H1 (cell line): ENCODE measurements around the gene DCAF17. TPM values are rescaled to one million over a fixed set of nuclear protein-coding genes. Genes with fewer than 3 reads are reported as not detected.
A peak's percentile ranks its signal among the peaks of the same experiment; 100 is the strongest.

ENCODE experiments used
- ASH2L ChIP-seq: fragments of 200-600, 300-600 bp; sonication (generic); IDR thresholded peaks from one replicate; pipeline ENCODE4 v1.7.1; 2017; ENCODE audit warnings: low read length
- BACH1 ChIP-seq: IDR thresholded peaks from 2 replicates; pipeline ENCODE4 v1.6.1; 2012; ENCODE audit warnings: low read length, improper control_type of control experiment
- CHD1 ChIP-seq: IDR thresholded peaks from 2 replicates; pipeline ENCODE4 v1.6.1; 2012; ENCODE audit warnings: low read depth, low read length, improper control_type of control experiment
- CHD2 ChIP-seq: IDR thresholded peaks from 2 replicates; pipeline ENCODE4 v1.6.1; 2012; ENCODE audit warnings: low read length, improper control_type of control experiment
- CREB1 ChIP-seq: IDR thresholded peaks from 2 replicates; pipeline ENCODE4 v1.6.1; 2012; ENCODE audit warnings: inconsistent platforms
- EP300 ChIP-seq, 2 experiments: IDR thresholded peaks; 1 replicate in 1 of 2; 2 replicates in 1 of 2; pipeline ENCODE4 v1.6.1; 2011 to 2012; ENCODE audit warnings: low read depth in 2 of 2, low read length in 2 of 2, mild to moderate bottlenecking in 2 of 2, borderline replicate concordance in 1 of 2, inconsistent platforms in 1 of 2, moderate library complexity in 1 of 2
- GABPA ChIP-seq: IDR thresholded peaks from 2 replicates; pipeline ENCODE4 v1.6.1; 2011; ENCODE audit warnings: mild to moderate bottlenecking, low read length, moderate library complexity, borderline replicate concordance; ENCODE audit not compliant: insufficient read depth
- HDAC2 ChIP-seq, 2 experiments: fragments of 300-600 bp in 1 of 2; sonication (generic) in 1 of 2; IDR thresholded peaks; 2 replicates each; pipeline ENCODE4 v1.6.1; 2011 to 2012; ENCODE audit warnings: low read depth in 2 of 2, low read length in 2 of 2, mild to moderate bottlenecking in 2 of 2, moderate library complexity in 2 of 2, borderline replicate concordance in 1 of 2, inconsistent platforms in 1 of 2
- KDM4A ChIP-seq: IDR thresholded peaks from one replicate; pipeline ENCODE4 v1.7.1; 2012; ENCODE audit warnings: low read depth, mild to moderate bottlenecking, moderate library complexity, low read length, inconsistent platforms; ENCODE audit not compliant: severe bottlenecking
- PHF8 ChIP-seq: fragments of 200-600 bp; sonication (generic); conservative IDR thresholded peaks from 2 replicates; pipeline ENCODE4 v1.7.1; 2012; ENCODE audit warnings: low read depth, mild to moderate bottlenecking, inconsistent platforms, low read length, moderate library complexity
- POLR2A ChIP-seq, 2 experiments: IDR thresholded peaks; 1 replicate in 1 of 2; 2 replicates in 1 of 2; pipeline ENCODE4 v1.6.1; 2011; ENCODE audit warnings: low read depth in 2 of 2, low read length in 2 of 2, mild to moderate bottlenecking in 2 of 2; ENCODE audit errors: control extremely low read depth in 1 of 2
- POLR2AphosphoS5 ChIP-seq: IDR thresholded peaks from 2 replicates; pipeline ENCODE4 v1.6.1; 2011; ENCODE audit warnings: low read depth, low read length
- RAD21 ChIP-seq, 2 experiments: IDR thresholded peaks in 1 of 2; conservative IDR thresholded peaks in 1 of 2; 2 replicates each; pipeline ENCODE4 v1.6.1; 2011; ENCODE audit warnings: low read depth in 2 of 2, low read length in 2 of 2, improper control_type of control experiment in 1 of 2, inconsistent platforms in 1 of 2, mild to moderate bottlenecking in 1 of 2, moderate library complexity in 1 of 2
- RBBP5 ChIP-seq: IDR thresholded peaks from 2 replicates; pipeline ENCODE4 v1.7.1; 2012; ENCODE audit warnings: low read depth, mild to moderate bottlenecking, inconsistent platforms, low read length, moderate library complexity, borderline replicate concordance
- SIN3A ChIP-seq, 2 experiments: IDR thresholded peaks in 1 of 2; conservative IDR thresholded peaks in 1 of 2; 2 replicates each; pipeline ENCODE4 v1.6.1; 2011 to 2012; ENCODE audit warnings: low read length in 2 of 2, improper control_type of control experiment in 1 of 2, low read depth in 1 of 2, mild to moderate bottlenecking in 1 of 2
- SIX5 ChIP-seq: IDR thresholded peaks from 2 replicates; pipeline ENCODE4 v1.6.1; 2011; ENCODE audit warnings: mild to moderate bottlenecking, low read depth, low read length
- SP1 ChIP-seq: IDR thresholded peaks from 2 replicates; pipeline ENCODE4 v1.6.1; 2011; ENCODE audit warnings: low read depth, low read length
- SUZ12 ChIP-seq: fragments of 200-600 bp; sonication (generic); IDR thresholded peaks from 2 replicates; pipeline ENCODE4 v1.6.1; 2012; ENCODE audit warnings: mild to moderate bottlenecking, inconsistent platforms, low read length, moderate library complexity, mixed read lengths
- TAF1 ChIP-seq: IDR thresholded peaks from 2 replicates; pipeline ENCODE4 v1.6.1; 2011; ENCODE audit warnings: mild to moderate bottlenecking, low read depth, low read length
- TAF7 ChIP-seq: optimal IDR thresholded peaks from 2 replicates; pipeline ENCODE3; 2011; ENCODE audit warnings: low read depth, mild to moderate bottlenecking, inconsistent platforms, low read length, moderate library complexity, borderline replicate concordance
- TBP ChIP-seq: IDR thresholded peaks from 2 replicates; pipeline ENCODE4 v1.6.1; 2011; ENCODE audit warnings: low read depth, low read length, improper control_type of control experiment
- YY1 ChIP-seq: IDR thresholded peaks from 2 replicates; pipeline ENCODE4 v1.6.1; 2011; ENCODE audit warnings: low read depth, mild to moderate bottlenecking, low read length
- polyA plus RNA-seq, 7 experiments: library from polyadenylated mRNA; depleted of rRNA in 3 of 7; stranded (reverse) in 5 of 7; unstranded in 2 of 7; fragments of >200 nt in 5 of 7; fragments of 200-250 nt in 2 of 7; gene quantifications; 1 replicate in 5 of 7; 2 replicates in 1 of 7; 4 replicates in 1 of 7; pipeline versions ENCODE4 v1.2.1 to v1.2.3, GENCODE V29; 2011 to 2013; ENCODE audit warnings: missing spikeins in 2 of 7, mixed read lengths in 2 of 7
- total RNA-seq: library from RNA; stranded (reverse); fragmentation: NEBNext Ultra II Directional; extraction: Animal tissue kit (Norgen Biotek cat#: 25700); gene quantifications from 2 replicates; pipeline ENCODE4 v1.2.1, GENCODE V29; 2021

Gene DCAF17
- total and polyA plus RNA-seq, 2 of the 8 experiments (the other 6 are each of a cell fraction or from before 2014, with no cell fraction given), result 10.7 to 30.0 TPM

DNA sequence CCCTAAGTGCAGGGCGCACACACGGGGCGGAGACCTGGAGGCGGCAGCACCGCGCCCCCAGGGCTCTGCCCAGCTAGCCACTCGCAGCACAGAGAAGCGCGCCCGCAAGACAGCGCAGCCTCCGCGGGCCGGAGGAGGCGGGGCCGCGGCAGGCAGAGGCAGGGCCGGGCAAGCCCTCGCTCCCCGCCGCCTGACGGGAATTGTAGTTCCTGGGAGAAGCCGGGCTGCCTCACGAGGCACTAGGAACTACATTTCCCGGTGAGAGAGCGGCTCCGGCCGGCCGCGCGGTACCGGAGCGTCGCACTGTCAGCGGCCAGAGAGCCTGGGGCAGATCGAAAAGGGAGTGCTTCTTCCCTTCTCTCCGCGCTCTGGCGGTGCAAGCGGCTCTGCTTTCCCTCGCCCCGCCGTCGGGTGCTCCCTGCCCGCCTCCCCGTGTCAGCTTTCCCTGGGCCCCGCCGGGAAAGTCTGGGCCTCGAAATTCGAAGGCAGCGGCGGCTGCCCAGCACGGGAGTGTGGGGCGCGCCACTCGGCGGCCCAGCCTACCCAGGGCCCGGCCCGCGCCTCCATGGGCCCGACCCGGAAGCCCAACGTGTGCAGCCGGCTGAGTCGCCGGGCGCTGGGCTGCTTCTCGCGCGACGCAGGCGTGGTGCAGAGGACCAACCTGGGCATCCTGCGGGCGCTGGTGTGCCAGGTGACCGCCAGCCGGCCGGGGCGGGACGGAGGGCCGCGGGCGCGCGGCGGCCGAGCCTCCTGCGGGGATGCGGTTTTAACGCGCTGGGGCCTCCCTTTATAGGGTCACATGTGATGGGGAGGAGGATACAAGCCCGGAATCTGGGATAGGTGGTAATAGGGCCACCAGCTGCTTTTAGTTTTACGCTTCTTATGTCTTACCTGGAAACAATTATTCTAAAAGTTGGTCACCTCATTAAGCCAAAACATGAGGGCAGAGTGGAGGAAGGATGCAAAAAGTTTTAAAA lies at the start of gene DCAF17 (continued):
- TF ChIP-seq EP300 (IDR thresholded peaks at IDR 0.05; ENCODE audit: borderline replicate concordance in 1 of 2, low read depth in 2 of 2, low read length in 2 of 2), result no peak
- TF ChIP-seq HDAC2 (IDR thresholded peaks at IDR 0.05; ENCODE audit: borderline replicate concordance in 1 of 2, low read depth in 2 of 2, low read length in 2 of 2), result peak in 1 of 2 experiments; percentile 89; a peak in 2 of 4 replicates
- peak; percentile 81 for TF ChIP-seq TAF1
- TF ChIP-seq YY1, result 0 out of 2 replicates have a peak, but pooled peaks have one; percentile 12
- peak; percentile 51 for TF ChIP-seq KDM4A
- TF ChIP-seq TAF7, result peak; percentile 50
- TF ChIP-seq PHF8, result peak; percentile 90
- peak; percentile 18; the same call in 1 of the 2 replicates for TF ChIP-seq BACH1
- TF ChIP-seq SIN3A (conservative IDR thresholded peaks at IDR 0.05 in 1 of 2, IDR thresholded peaks at IDR 0.05 in 1 of 2; ENCODE audit: low read depth in 1 of 2, low read length in 2 of 2), result 0 out of 4 replicates have a peak, but pooled peaks of 1 of the 2 experiments have one; percentile 18
- TF ChIP-seq TBP, result peak; percentile 85
- TF ChIP-seq SIX5, result peak; percentile 75
- no peak for TF ChIP-seq SP1
- TF ChIP-seq CHD1, result no peak
- TF ChIP-seq POLR2A (IDR thresholded peaks at IDR 0.05; ENCODE audit: control extremely low read depth in 1 of 2, low read depth in 2 of 2, low read length in 2 of 2), result peak in 1 of 2 experiments; percentile 95; a peak in 2 of 3 replicates
- peak; percentile 68 for TF ChIP-seq POLR2AphosphoS5
- 0 out of 4 replicates have a peak, but pooled peaks of 1 of the 2 experiments have one; percentile 6 for TF ChIP-seq RAD21 (IDR thresholded peaks at IDR 0.05 in 1 of 2, conservative IDR thresholded peaks at IDR 0.05 in 1 of 2; ENCODE audit: low read depth in 2 of 2, low read length in 2 of 2)
- peak; percentile 94 for TF ChIP-seq ASH2L
- TF ChIP-seq CHD2, result peak; percentile 74; the same call in 1 of the 2 replicates
- TF ChIP-seq CREB1, result peak; percentile 40
- TF ChIP-seq SUZ12, result no peak
- 0 out of 2 replicates have a peak, but pooled peaks have one; percentile 14 for TF ChIP-seq GABPA
- 0 out of 2 replicates have a peak, but pooled peaks have one; percentile 82 for TF ChIP-seq RBBP5
